HG03103 (cell line): ENCODE data around the gene TMPRSS13.
"Not testable (repeated sequence)": the region's sequence is repeated elsewhere in the genome, so short reads cannot be mapped to it uniquely, and the experiment has no call there.

Source experiments
- ATAC-seq: cut with Tn5 transposase; IDR thresholded peaks from one replicate; pipeline ENCODE4 v1.9.1; 2021; ENCODE audit warnings: low read depth; ENCODE audit not compliant: unreplicated experiment

The TMPRSS13 gene

GRCh38 chr11:117929142-117929915 is at the start of gene TMPRSS13:
TSS of gene TMPRSS13 (minus strand) at chr11:117929402. CDS start at chr11:117929307, 95 bp downstream.
- no peak for ATAC-seq

DNA sequence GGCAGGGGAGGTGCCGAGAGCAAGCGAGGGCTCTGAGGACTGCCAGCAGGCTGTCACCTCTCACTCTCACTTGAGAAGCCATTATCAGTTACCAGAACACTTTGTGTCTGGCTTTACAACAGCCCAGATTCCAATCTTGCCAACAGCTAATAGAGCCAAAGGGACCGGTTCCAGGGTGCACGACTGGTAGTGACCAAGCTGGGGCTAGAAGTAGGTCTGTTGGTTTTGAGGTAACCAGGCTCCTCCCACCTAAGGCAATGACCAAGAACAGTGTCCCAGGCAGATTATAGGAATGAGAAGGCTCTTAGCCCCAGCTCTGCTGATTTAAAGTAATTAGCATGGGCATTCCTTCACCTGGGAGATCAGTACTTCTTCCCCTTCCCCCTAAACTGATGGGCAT is 49.8 kb upstream of the TMPRSS13 start:
- no peak for ATAC-seq

- ATAC-seq: not testable (repeated sequence)
These were observed 49.2 kb upstream of the TMPRSS13 start for GRCh38 chr11:117978291-117978910.

DNA sequence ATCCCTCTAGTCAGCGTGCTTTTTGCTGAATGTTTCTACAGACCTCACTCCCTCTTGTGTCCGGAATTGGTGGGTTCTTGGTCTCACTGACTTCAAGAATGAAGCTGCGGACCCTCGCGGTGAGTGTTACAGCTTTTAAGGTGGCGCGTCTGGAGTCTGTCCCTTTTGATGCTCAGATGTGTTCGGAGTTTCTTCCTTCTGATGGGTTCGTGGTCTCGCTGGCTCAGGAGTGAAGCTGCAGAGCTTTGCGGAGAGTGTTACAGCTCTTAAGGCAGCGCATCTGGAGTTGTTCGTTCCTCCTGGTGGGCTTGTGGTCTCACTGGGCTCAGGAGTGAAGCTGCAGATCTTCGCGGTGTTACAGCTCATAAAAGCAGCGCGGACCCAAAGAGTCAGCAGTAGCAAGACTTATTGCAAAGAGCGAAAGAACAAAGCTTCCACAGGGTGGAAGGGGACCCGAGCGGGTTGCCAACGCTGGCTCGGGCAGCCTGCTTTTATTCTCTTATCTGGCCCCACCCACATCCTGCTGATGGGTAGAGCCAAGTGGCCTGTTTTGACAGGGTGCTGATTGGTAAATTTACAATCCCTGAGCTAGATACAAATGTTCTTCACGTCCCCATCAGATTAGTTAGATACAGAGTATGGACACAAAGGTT is 48.5 kb upstream of the TMPRSS13 start:
- not testable (repeated sequence) for ATAC-seq

- no peak for ATAC-seq
These were observed 47.8 kb upstream of the TMPRSS13 start for GRCh38 chr11:117977029-117977428.

DNA sequence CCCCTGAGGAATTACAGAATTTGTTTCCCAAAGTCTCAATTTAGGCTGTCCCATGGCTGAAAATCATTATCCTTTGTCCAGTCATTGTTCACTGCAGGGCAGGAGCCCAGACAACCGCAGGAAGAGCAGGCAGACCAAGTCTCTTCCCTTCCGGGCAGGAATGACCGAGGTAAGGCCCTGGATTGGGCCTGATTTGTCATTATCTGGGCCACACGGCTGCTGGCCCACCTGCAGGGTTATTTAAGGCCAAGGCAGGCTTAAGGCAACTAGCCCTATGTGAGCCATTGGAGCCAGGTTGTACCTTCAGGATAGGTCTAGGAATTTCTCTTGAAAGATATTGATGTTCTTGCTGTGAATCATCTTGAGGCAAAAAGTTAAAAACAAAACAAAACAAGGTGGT is 47.2 kb upstream of the TMPRSS13 start:
- ATAC-seq: no peak

GRCh38 chr11:117973503-117973860 is 44.3 kb upstream of the TMPRSS13 start:
- ATAC-seq: no peak

DNA sequence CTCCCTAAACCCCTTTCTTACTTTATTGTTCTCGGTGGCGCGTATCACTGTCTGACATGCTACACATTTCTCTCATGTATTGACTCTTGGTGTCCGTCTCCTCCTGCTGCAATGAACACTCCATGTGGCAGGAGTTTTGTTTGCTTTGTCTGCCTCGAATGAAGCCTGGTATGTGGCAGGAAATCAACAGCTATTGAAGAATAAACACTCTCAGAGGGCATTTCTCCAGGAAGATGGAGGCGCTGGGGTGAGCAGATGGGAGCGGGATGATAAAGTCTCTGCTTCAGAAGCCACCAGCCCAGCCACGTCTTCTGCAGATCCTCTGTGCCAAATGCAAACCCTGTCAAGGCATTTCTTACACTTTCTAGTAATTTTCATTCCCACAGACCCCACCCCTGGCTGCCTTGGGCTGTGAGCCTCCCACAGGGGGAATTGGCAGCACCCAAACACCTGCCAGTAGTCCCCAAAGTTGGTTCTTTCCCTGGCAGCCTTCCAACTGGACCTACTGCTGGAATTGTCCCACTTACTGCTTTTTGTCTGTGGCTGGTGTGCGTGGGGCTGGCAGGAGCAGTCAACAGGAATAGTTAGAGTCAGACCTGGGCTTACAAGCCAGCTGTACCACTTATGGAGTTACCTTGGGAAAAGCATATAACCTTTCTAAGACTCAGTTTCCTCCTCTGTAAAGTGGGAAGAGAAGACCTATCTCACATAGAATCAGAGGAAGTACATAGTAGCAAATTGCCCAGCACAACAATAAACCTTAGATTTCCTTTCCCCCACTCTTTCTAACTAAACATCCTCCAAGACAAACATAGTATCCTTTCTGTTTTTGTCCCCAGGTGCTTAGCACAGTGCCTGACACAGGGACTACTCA is 43.7 kb upstream of the TMPRSS13 start:
- ATAC-seq: no peak

DNA sequence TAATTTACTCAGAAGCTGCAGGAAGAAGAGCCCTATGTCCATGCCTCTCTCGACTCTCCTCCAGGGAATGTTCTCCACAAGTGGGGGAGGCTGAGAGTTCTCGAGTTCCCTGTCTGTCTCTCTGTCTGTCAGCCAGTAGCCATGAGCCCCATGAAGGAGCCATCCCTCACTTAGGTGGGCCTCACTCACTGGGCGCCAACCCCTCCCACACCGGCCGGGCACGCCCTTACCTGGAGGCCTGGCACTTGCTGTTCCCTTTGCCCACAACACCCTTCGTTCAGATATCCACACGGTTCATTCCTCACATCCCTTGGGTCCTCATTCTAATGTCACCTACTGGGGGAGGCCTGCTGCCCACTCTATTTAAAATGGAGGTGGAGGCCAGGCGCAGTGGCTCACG is 42.8 kb upstream of the TMPRSS13 start:
- no peak for ATAC-seq

- ATAC-seq: no peak
These were observed 41.3 kb upstream of the TMPRSS13 start for GRCh38 chr11:117970400-117971024.

DNA sequence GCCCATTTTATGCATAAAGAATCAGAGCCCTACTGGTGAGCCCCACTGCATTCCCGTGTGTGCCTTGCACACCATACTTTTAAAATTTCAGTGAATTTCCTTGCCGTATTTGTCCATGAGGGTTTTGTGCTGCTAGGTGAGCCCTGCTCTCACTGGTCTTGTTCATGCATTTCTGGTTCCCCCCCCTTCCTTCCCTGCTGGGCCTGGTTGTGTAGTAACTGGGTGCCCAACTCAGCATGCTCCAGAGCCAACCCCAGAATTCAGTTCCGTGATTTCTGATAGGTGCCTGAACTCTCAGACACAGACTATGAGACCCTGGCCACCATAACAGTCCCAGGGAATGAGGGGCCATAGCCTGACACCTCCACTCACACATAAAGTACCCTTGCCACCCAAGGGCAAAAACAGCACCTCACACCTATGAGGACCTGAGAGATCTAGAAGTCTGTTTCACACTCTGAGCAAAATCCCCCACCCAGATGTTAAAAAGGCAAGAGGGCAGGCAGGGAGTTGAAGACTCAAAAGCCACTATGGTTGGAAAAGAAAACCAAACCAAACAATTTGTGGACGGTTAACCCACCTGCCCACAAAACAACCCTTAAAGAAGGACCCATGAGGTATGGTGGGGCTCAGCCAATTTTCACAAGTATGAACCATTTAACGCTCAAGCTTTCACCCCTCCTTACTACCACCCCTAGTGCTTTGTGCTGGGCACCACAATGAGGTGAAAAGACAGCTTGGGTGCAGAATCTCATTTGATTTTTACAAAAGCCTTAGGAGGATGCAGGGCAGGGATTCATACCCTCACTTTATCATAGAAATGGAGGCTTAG is 40.2 kb upstream of the TMPRSS13 start:
- ATAC-seq: no peak

DNA sequence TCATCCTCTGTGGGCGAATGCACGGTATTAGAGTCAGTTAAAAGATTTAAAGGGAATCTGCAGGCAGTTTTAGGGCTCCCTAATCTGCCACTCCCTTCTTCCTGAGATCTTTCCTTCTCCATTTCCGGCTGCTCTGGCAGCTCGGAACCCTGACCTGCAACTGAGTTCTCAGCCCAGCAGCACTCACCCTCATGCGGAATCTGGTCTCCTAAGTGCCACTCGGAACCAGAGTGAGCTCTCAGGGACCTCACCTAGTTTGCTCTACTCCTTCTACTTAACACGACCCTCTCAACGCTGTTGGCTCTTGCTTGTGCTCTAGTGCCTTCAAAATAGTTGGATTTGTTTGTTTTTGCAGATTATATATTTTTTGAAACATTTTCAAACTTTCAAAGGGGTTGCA is 37.7 kb upstream of the TMPRSS13 start:
- no peak for ATAC-seq

DNA sequence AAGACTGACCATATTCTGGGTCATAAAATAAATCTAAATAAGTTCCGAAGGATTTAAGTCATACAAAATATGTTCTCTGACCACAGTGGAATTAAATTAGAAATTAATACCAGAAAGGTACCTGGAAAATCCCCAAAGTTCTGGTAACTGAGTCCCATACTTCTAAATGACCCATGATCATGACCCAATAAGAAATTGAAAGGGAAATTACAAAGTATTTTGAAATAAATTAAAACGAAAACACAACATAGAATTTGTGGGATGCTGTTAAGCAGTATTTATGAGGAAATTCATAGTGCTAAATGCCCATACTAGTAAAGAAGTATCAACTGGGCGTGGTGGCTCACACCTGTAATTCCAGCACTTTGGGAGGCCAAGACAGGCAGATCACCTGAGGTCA is 33.6 kb upstream of the TMPRSS13 start:
- ATAC-seq: no peak

- ATAC-seq: no peak
These were observed 32.7 kb upstream of the TMPRSS13 start for GRCh38 chr11:117961896-117962295.

GRCh38 chr11:117960406-117960805 is 31.2 kb upstream of the TMPRSS13 start:
- no peak for ATAC-seq

DNA sequence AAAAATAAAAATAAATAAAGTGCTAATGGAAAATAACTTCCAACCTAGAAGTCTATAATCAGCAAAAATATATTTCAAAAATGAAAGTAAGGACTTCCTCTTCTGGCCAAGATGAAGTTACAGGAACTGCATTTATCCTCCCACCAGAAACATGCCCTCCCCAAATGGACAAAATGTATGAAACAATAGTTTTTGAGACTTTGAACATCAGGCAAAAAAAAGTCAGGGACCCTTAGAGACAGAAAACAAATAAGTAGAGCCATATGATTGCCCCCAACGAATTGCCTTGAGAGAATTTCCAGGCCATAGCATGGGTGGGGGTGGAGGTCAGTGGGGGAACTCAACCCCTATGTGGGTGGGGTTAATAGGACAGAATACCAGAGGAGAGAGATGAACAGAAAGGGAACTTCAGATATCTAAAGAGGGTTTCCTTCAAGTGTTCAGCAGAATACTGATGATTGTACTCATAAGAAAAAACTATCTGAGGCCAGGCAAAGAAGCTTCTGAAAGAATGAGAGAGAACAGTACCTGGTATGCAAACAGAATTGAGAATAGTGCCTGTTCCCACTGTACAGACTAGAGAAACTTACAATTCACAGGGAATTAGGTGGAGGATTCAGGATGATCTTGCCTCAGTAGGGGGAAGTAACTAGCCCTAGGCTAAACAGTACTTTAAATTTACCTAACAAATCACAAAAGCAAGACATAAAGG is 30.4 kb upstream of the TMPRSS13 start:
- no peak for ATAC-seq

DNA sequence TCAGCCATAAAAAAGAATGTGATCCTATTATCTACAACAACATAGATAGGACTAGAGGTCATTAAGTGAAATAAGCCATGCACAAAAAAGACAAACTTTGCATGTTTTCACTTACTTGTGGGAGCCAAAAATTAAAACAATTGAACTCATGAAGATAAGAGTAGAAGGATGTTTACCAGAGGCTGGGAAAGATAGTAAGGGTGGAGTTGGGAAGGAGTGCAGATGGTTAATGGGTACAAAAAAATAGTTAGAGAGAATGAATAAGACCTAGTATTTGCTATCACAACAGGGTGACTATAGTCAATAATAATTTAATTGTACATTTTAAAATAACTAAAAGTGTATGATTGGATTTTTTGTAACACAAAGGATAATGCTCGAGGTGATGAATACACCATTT is 29.7 kb upstream of the TMPRSS13 start:
- no peak for ATAC-seq

- no peak for ATAC-seq
These were observed 23.9 kb upstream of the TMPRSS13 start for GRCh38 chr11:117953024-117953671.
